ENCODE data around the gene OBP2B. TPM values are rescaled to one million over a fixed set of nuclear protein-coding genes. Genes with fewer than 3 reads are reported as not detected.
"Not testable (repeated sequence)": the region's sequence is repeated elsewhere in the genome, so short reads cannot be mapped to it uniquely, and the experiment has no call there.

The OBP2B gene
- polyA plus RNA-seq, 1 donor, result not detected

GRCh38 chr9:133223159-133223756 is 14.2 kb upstream of the OBP2B start:
- not testable (repeated sequence) for DNase-seq

GRCh38 chr9:133221994-133222393 is 12.9 kb upstream of the OBP2B start:
- DNase-seq, result not testable (repeated sequence)

GRCh38 chr9:133221177-133221809 is 12.2 kb upstream of the OBP2B start:
- no peak for DNase-seq

GRCh38 chr9:133218049-133218975 is 9.3 kb upstream of the OBP2B start:
- not testable (repeated sequence) for DNase-seq

GRCh38 chr9:133217333-133217988 is 8.4 kb upstream of the OBP2B start:
- DNase-seq, result not testable (repeated sequence)

GRCh38 chr9:133214276-133214675 is 5.2 kb upstream of the OBP2B start:
- not testable (repeated sequence) for DNase-seq

GRCh38 chr9:133210609-133211008 is 1.6 kb upstream of the OBP2B start:
- no peak for DNase-seq

GRCh38 chr9:133210202-133210532 is 1.1 kb upstream of the OBP2B start:
- DNase-seq, result no peak

GRCh38 chr9:133209327-133210201 is 514 bp upstream of the OBP2B start:
- DNase-seq, result not testable (repeated sequence)

GRCh38 chr9:133208171-133208879 is 725 bp downstream of the OBP2B start:
- not testable (repeated sequence) for DNase-seq

- DNase-seq, result no peak
Observed at GRCh38 chr9:133207540-133208170, 1.4 kb downstream of the OBP2B start.

GRCh38 chr9:133207021-133207531 is 2.0 kb downstream of the OBP2B start:
- no peak for DNase-seq

GRCh38 chr9:133205996-133206931 is 2.8 kb downstream of the OBP2B start:
- no peak for DNase-seq

GRCh38 chr9:133205481-133205887 is 3.6 kb downstream of the OBP2B start:
- DNase-seq, result not testable (repeated sequence)

- DNase-seq, result no peak
Observed at GRCh38 chr9:133204993-133205336, 4.1 kb downstream of the OBP2B start.

GRCh38 chr9:133204335-133204992 is 4.6 kb downstream of the OBP2B start:
- no peak for DNase-seq

- no peak for DNase-seq
Observed at GRCh38 chr9:133203506-133204075, 5.5 kb downstream of the OBP2B start.

Measured in left kidney (tissue), 2 donors.